ENCODE measurements around the gene CNTNAP1. TPM values are rescaled to one million over a fixed set of nuclear protein-coding genes. Genes with fewer than 3 reads are reported as not detected.

Gene CNTNAP1
- total and polyA plus RNA-seq, 10 of the 15 experiments (the other 5 are each of a cell fraction or from before 2014, with no cell fraction given): 0.95 to 29.9 (median 10.4) TPM

GRCh38 chr17:42673885-42674754 is 8.2 kb upstream of the CNTNAP1 start:
- no TSS peak for BruUV-seq (replicated peaks)
- ChIA-PET SMC1A (ENCODE audit: uncharacterized antibody, unreplicated experiment) (interaction anchor here (1.2 to 8.3 kb wide), 8 partner anchors 13 to 95 kb away, joined by 3 to 85 read pairs (median 6); partner anchors contain the start of genes RETREG3 and TUBG1), CTCF (interaction anchor here (0.8 to 10.1 kb wide), 20 partner anchors 9 to 146 kb away, joined by 3 to 239 read pairs (median 5); partner anchors contain the start of genes MLX, NAGLU, PSMC3IP and TUBG2), RAD21 (ENCODE audit: unreplicated experiment) (interaction anchor here (0.8 to 1.8 kb wide), 12 partner anchors 9 to 96 kb away, joined by 3 to 14 read pairs (median 6); partner anchors contain the start of genes PSMC3IP, RETREG3, TUBG1 and TUBG2), POLR2A (interaction anchor here (0.6 to 6.6 kb wide), 12 partner anchors 10 to 245 kb away, joined by 3 to 29 read pairs (median 3); partner anchors contain the start of genes TUBG1 and TUBG2)
- no peak overlapping the region for H2AFZ ChIP-seq (ENCODE audit: control insufficient read depth, low read depth, low read length)
- peaks cover 43% of the 10 kb centered on the region for H3K79me2 ChIP-seq (ENCODE audit: control insufficient read depth, insufficient read depth, low read length)
- peak overlapping the region; percentile 98 for H3K4me3 ChIP-seq
- intact Hi-C loops (cut with micrococcal nuclease; ENCODE audit: unreplicated experiment) (no loop called here), in situ Hi-C loops (cut with MboI) (no loop called here)
- peaks cover 10% of the 10 kb centered on the region for H3K4me1 ChIP-seq (ENCODE audit: control insufficient read depth, insufficient read depth, low read length)
- 3% methylated on average over 25 of the region's 32 CpGs for WGBS (ENCODE audit: insufficient coverage, insufficient replicate concordance, low lambda C conversion rate, missing lambda C conversion rate)
- H3K9ac ChIP-seq (ENCODE audit: control insufficient read depth, insufficient read depth, low read length): peak overlapping the region; percentile 58; the same call in 1 of the 2 replicates
- no peaks in the 10 kb centered on the region for H3K27me3 ChIP-seq (replicated peaks in 1 of 2; ENCODE audit: control insufficient read depth in 2 of 2, insufficient read depth in 2 of 2, low read length in 1 of 2)
- FAIRE-seq (peak; percentile 78), DNase-seq (ENCODE audit: low read depth, low spot score) (no peak), ATAC-seq (peak; percentile 33)
- H3K27ac ChIP-seq (ENCODE audit: control insufficient read depth, insufficient read depth): peak overlapping the region; percentile 61
- peak overlapping the region; percentile 81 for H3K4me2 ChIP-seq (ENCODE audit: control insufficient read depth, insufficient read depth)
- no peaks in the 10 kb centered on the region for H4K20me1 ChIP-seq (ENCODE audit: control insufficient read depth, insufficient read depth)
- H3K9me3 ChIP-seq (replicated peaks; ENCODE audit: control insufficient read depth, insufficient read depth, low read length): no peaks in the 10 kb centered on the region
- peaks cover 13 to 30% of the 10 kb centered on the region in 2 experiments; a peak in 3 of 4 replicates for H3K36me3 ChIP-seq (ENCODE audit: control insufficient read depth in 2 of 2, insufficient read depth in 2 of 2, low read length in 1 of 2)
- TF ChIP-seq ZNF207 (IDR thresholded peaks at IDR 0.05; ENCODE audit: borderline replicate concordance) (no peak), SMARCA5 (IDR thresholded peaks at IDR 0.05) (no peak), BRCA1 (IDR thresholded peaks at IDR 0.05; ENCODE audit: low read depth, low read length) (no peak), NFXL1 (IDR thresholded peaks at IDR 0.05; ENCODE audit: borderline replicate concordance) (no peak), MEF2A (IDR thresholded peaks at IDR 0.05; ENCODE audit: insufficient read depth, low read depth, low read length) (peak; percentile 63; the same call in 1 of the 2 replicates), NR2C1 (IDR thresholded peaks at IDR 0.05) (no peak), RFX5 (IDR thresholded peaks at IDR 0.05; ENCODE audit: low read depth, low read length) (no peak), YY1 (IDR thresholded peaks at IDR 0.05; ENCODE audit: low read depth, low read length) (peak; percentile 22; the same call in 1 of the 2 replicates), NR2C2 (IDR thresholded peaks at IDR 0.05; ENCODE audit: borderline replicate concordance, control insufficient read depth, insufficient read length, low read depth) (no peak), MTA2 (IDR thresholded peaks at IDR 0.05; ENCODE audit: low read depth) (no peak), MAX (IDR thresholded peaks at IDR 0.05; ENCODE audit: low read depth, low read length) (no peak), ZNF622 (IDR thresholded peaks at IDR 0.05) (no peak), SP1 (IDR thresholded peaks at IDR 0.05; ENCODE audit: low read depth, low read length) (no peak), RUNX3 (IDR thresholded peaks at IDR 0.05; ENCODE audit: low read length) (no peak), TARDBP (IDR thresholded peaks at IDR 0.05; ENCODE audit: borderline replicate concordance) (no peak), IRF4 (IDR thresholded peaks at IDR 0.05; ENCODE audit: low read depth, low read length) (no peak), BACH1 (IDR thresholded peaks at IDR 0.05; ENCODE audit: borderline replicate concordance) (no peak), ZZZ3 (IDR thresholded peaks at IDR 0.05; ENCODE audit: control insufficient read depth, insufficient read length, low read depth) (no peak), FOXM1 (IDR thresholded peaks at IDR 0.05; ENCODE audit: low read depth, low read length) (no peak), EZH2 (IDR thresholded peaks at IDR 0.05; ENCODE audit: borderline replicate concordance, control insufficient read depth, low read depth, low read length) (no peak), BHLHE40 (IDR thresholded peaks at IDR 0.05; ENCODE audit: borderline replicate concordance in 1 of 2, low read depth in 2 of 2, low read length in 1 of 2) (peak; percentile 56 to 66; a peak in 2 of 4 replicates), POU2F2 (IDR thresholded peaks at IDR 0.05; ENCODE audit: borderline replicate concordance, low read depth, low read length) (no peak), GABPA (IDR thresholded peaks at IDR 0.05; ENCODE audit: low read depth) (no peak)

All from GM12878 (cell line).